ENCODE data around the gene TMEM8B.

TMEM8B gene

DNA sequence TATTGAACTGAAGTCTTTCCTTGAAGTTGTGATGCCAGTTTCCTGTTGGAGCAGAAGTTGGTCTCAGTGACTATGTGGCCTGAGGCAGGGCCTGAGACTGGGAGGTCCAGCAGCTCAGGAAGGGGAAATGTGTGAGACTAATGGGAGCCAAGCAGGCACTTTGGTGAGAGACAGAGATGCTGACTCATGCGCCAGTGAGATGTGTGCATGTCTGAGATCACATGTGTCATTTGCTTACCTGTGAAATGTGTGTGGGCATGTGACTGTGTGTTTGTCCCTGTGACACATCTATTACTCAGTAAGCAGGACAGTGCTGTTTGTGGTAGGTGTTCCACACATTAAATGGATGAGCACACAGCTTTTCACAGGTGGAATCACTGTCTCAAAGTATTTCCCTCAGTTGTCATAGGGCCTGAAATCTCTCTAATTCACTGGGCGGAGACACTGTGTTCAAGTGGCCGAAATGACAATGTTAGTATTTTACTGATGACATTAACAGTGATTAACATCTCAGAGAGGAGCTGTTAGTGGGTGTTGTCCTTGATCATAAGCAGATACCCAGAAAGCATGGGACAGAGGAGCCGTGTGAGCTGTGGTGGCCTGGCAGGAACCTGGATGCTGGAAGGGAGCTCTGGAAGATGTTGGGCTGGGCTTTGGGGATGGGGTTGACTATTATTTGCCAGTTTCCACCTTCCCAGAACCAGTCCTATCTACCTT is 30.2 kb upstream of the TMEM8B start:
- TF ChIP-seq, protein P1, sequence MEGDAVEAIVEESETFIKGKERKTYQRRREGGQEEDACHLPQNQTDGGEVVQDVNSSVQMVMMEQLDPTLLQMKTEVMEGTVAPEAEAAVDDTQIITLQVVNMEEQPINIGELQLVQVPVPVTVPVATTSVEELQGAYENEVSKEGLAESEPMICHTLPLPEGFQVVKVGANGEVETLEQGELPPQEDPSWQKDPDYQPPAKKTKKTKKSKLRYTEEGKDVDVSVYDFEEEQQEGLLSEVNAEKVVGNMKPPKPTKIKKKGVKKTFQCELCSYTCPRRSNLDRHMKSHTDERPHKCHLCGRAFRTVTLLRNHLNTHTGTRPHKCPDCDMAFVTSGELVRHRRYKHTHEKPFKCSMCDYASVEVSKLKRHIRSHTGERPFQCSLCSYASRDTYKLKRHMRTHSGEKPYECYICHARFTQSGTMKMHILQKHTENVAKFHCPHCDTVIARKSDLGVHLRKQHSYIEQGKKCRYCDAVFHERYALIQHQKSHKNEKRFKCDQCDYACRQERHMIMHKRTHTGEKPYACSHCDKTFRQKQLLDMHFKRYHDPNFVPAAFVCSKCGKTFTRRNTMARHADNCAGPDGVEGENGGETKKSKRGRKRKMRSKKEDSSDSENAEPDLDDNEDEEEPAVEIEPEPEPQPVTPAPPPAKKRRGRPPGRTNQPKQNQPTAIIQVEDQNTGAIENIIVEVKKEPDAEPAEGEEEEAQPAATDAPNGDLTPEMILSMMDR (conservative IDR thresholded peaks at IDR 0.05; ENCODE audit: low read depth, low read length) = no peak
- Histone ChIP-seq H2AFZ (ENCODE audit: low read depth) (no peak overlapping the region), H3K27me3 (ENCODE audit: insufficient read depth, low read depth) (no peaks in the 10 kb centered on the region), H3K27ac (no peak overlapping the region), H3K4me1 (ENCODE audit: low read depth, poor library complexity, severe bottlenecking) (peaks cover 26% of the 10 kb centered on the region), H3K79me2 (ENCODE audit: insufficient read depth, low read depth) (no peaks in the 10 kb centered on the region), H3K9ac (no peak overlapping the region), H3K36me3 (ENCODE audit: insufficient read depth) (no peaks in the 10 kb centered on the region), H3K4me2 (no peak overlapping the region; the same call in 1 of the 2 replicates), H3K4me3 (IDR thresholded peaks at IDR 0.05; ENCODE audit: insufficient read depth, low read depth, low read length) (no peak overlapping the region), H4K20me1 (ENCODE audit: insufficient read depth) (no peaks in the 10 kb centered on the region)

DNA sequence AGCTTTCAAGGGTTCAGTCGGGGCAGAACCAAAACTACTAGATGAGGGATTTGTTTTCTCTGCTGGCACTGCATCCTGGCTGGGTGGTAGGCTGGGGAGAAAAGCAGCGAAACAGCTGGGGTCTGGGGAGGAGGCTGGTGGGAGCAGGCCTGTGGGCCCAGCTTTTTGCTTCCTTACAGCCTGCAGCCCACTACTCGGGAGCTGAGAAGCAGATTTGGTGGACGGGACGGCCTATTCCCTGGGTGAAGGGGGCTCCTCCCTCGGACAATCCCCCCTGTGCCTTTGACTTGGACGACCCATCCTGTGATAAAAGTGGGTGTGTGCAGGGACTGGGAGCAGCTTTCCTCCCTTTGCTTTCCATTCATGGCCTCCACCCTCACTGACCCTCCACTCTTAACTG is 28.5 kb upstream of the TMEM8B start:
- Histone ChIP-seq H3K79me2 (ENCODE audit: insufficient read depth, low read depth) (no peaks in the 10 kb centered on the region), H3K4me3 (IDR thresholded peaks at IDR 0.05; ENCODE audit: insufficient read depth, low read depth, low read length) (no peak overlapping the region), H2AFZ (ENCODE audit: low read depth) (no peak overlapping the region), H3K4me2 (no peak overlapping the region), H3K4me1 (ENCODE audit: low read depth, poor library complexity, severe bottlenecking) (peaks cover 26% of the 10 kb centered on the region), H3K27ac (no peak overlapping the region), H3K27me3 (ENCODE audit: insufficient read depth, low read depth) (no peaks in the 10 kb centered on the region), H3K36me3 (ENCODE audit: insufficient read depth) (no peaks in the 10 kb centered on the region), H3K9ac (no peak overlapping the region), H4K20me1 (ENCODE audit: insufficient read depth) (no peaks in the 10 kb centered on the region)
- TF ChIP-seq, protein P1 (conservative IDR thresholded peaks at IDR 0.05; ENCODE audit: low read depth, low read length) = no peak

DNA sequence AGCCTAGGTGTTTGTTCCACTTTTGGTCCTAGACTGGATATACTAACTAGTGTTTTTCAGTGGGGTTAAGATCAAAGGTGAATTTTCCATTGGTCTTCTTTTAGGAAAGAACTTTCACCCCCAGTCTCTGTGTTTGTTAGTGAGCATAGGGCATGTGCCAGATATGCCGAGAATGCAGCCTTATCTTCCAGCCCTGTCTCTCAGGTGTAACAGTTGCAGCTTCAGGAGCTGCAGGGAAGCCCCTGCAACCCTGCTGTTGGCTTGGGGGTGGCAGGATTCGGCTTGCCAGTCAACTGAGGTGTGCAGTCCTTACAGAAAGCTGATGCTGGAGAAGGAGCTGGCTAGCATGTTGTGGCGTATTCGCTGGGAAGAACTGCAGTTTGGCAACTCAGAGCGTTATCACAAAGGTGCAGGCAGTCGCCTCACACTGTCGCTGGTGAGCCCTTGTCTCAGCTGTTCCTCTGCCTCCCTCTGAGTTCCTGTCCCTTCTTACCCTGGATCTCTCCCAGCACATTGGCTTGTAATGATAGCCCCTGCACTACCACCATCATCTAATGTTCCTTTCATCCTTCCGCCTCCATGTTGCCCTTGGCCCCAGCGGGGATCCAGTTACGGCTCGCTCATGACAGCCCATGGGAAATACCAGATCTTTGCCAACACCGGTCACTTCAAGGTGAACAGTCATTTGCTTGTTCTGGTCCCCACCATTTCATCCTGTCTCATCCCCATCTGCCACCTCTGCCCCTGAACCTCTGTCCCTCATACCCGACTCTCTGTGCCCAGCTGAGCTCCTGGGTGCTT is 27.5 kb upstream of the TMEM8B start:
- no peak overlapping the region for H3K27ac ChIP-seq
- H3K9ac ChIP-seq = no peak overlapping the region
- H3K4me3 ChIP-seq (IDR thresholded peaks at IDR 0.05; ENCODE audit: insufficient read depth, low read depth, low read length) = no peak overlapping the region
- no peaks in the 10 kb centered on the region for H3K27me3 ChIP-seq (ENCODE audit: insufficient read depth, low read depth)
- no peaks in the 10 kb centered on the region for H3K36me3 ChIP-seq (ENCODE audit: insufficient read depth)
- H3K4me2 ChIP-seq = no peak overlapping the region
- no peaks in the 10 kb centered on the region for H3K79me2 ChIP-seq (ENCODE audit: insufficient read depth, low read depth)
- no peak overlapping the region for H2AFZ ChIP-seq (ENCODE audit: low read depth)
- TF ChIP-seq, protein P1 (conservative IDR thresholded peaks at IDR 0.05; ENCODE audit: low read depth, low read length) = no peak
- no peaks in the 10 kb centered on the region for H4K20me1 ChIP-seq (ENCODE audit: insufficient read depth)
- peaks cover 26% of the 10 kb centered on the region for H3K4me1 ChIP-seq (ENCODE audit: low read depth, poor library complexity, severe bottlenecking)

DNA sequence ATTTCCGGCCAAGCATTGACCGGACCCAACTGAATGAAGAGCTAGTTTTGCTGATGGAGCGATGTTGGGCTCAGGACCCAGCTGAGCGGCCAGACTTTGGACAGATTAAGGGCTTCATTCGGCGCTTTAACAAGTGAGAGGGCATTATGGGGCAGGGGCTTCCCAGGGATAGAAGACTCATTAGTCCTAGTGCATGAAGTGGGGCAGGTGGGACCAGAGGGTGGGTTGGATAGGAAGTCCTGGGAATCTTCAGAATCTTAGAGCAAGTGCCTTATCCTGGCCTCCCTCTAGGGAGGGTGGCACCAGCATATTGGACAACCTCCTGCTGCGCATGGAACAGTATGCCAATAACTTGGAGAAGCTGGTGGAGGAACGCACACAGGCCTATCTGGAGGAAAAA is 22.9 kb upstream of the TMEM8B start:
- Histone ChIP-seq H3K4me1 (ENCODE audit: low read depth, poor library complexity, severe bottlenecking) (peaks cover 11% of the 10 kb centered on the region), H3K4me2 (no peak overlapping the region), H3K79me2 (ENCODE audit: insufficient read depth, low read depth) (no peaks in the 10 kb centered on the region), H2AFZ (ENCODE audit: low read depth) (no peak overlapping the region), H3K4me3 (IDR thresholded peaks at IDR 0.05; ENCODE audit: insufficient read depth, low read depth, low read length) (no peak overlapping the region), H3K27me3 (ENCODE audit: insufficient read depth, low read depth) (no peaks in the 10 kb centered on the region), H3K9ac (no peak overlapping the region), H4K20me1 (ENCODE audit: insufficient read depth) (no peaks in the 10 kb centered on the region), H3K36me3 (ENCODE audit: insufficient read depth) (no peaks in the 10 kb centered on the region), H3K27ac (no peak overlapping the region)
- TF ChIP-seq, protein P1 (conservative IDR thresholded peaks at IDR 0.05; ENCODE audit: low read depth, low read length) = no peak

All from KMS-11 (cell line).